CD8-positive, alpha-beta memory T cell (primary cell): ENCODE results near the gene MVK. TPM values are rescaled to one million over a fixed set of nuclear protein-coding genes. Genes with fewer than 3 reads are reported as not detected.
A peak's percentile ranks its signal among the peaks of the same experiment; 100 is the strongest.

ENCODE experiments used
- CTCF ChIA-PET: fragments of 350-600 bp; sonication (Branson Sonifier 250); formaldehyde crosslinking; loops from one replicate; lab custom pipeline; 2021; ENCODE audit warnings: antibody characterized with exemption; lab: Charles Lee
- POLR2A ChIA-PET: fragments of 350-600 bp; sonication (Branson Sonifier 250); formaldehyde crosslinking; loops from one replicate; lab custom pipeline; 2021; ENCODE audit warnings: antibody characterized with exemption; lab: Charles Lee
- DNase-seq, 5 donors: peaks; one replicate each; pipeline versions ENCODE4 v3.0.0 to v3.0.0-alpha.2; 2020 to 2022; ENCODE audit warnings: mixed read lengths in 1 of 5
- H3K27ac ChIP-seq: one replicate; pipeline ENCODE4 v1.7.0; 2013; ENCODE audit warnings: low read depth, mild to moderate bottlenecking, low read length, moderate library complexity
- H3K27me3 ChIP-seq: 2 replicates; pipeline ENCODE4 v1.7.0; 2013; ENCODE audit warnings: low read length, mild to moderate bottlenecking; ENCODE audit not compliant: insufficient read depth, poor library complexity, severe bottlenecking
- H3K36me3 ChIP-seq: 2 replicates; pipeline ENCODE4 v1.7.0; 2013; ENCODE audit warnings: mild to moderate bottlenecking, low read length, moderate library complexity; ENCODE audit not compliant: insufficient read depth
- H3K4me1 ChIP-seq: 2 replicates; pipeline ENCODE4 v1.7.0; 2013; ENCODE audit warnings: mild to moderate bottlenecking, low read length, moderate library complexity; ENCODE audit not compliant: insufficient read depth
- H3K4me3 ChIP-seq: 2 replicates; pipeline ENCODE4 v1.7.0; 2013; ENCODE audit warnings: mild to moderate bottlenecking, low read length
- H3K9me3 ChIP-seq: 2 replicates; pipeline ENCODE4 v1.7.0; 2013; ENCODE audit warnings: mild to moderate bottlenecking, low read length
- H3K27ac Mint-ChIP-seq, 8 donors: one replicate each; pipeline ENCODE4 v1.8.0; 2020 to 2021; ENCODE audit warnings: mixed read lengths in 8 of 8, mild to moderate bottlenecking in 6 of 8, inconsistent platforms in 3 of 8, moderate library complexity in 3 of 8
- H3K27me3 Mint-ChIP-seq, 2 donors: one replicate each; pipeline ENCODE4 v1.8.0; 2020 to 2021; ENCODE audit warnings: mixed read lengths in 2 of 2, mild to moderate bottlenecking in 1 of 2, moderate library complexity in 1 of 2
- H3K36me3 Mint-ChIP-seq, 3 donors: one replicate each; pipeline ENCODE4 v1.8.0; 2020 to 2021; ENCODE audit warnings: mixed read lengths in 3 of 3, inconsistent platforms in 1 of 3, mild to moderate bottlenecking in 1 of 3
- H3K4me1 Mint-ChIP-seq, 3 donors: one replicate each; pipeline ENCODE4 v1.8.0; 2020 to 2021; ENCODE audit warnings: mixed read lengths in 3 of 3, inconsistent platforms in 1 of 3, mild to moderate bottlenecking in 1 of 3
- H3K4me3 Mint-ChIP-seq, 7 donors: one replicate each; pipeline ENCODE4 v1.8.0; 2020 to 2021; ENCODE audit warnings: mixed read lengths in 7 of 7, mild to moderate bottlenecking in 6 of 7, moderate library complexity in 4 of 7, inconsistent platforms in 2 of 7
- H3K9me3 Mint-ChIP-seq, 5 donors: one replicate each; pipeline ENCODE4 v1.8.0; 2020 to 2022; ENCODE audit warnings: mixed read lengths in 5 of 5, mild to moderate bottlenecking in 3 of 5, moderate library complexity in 2 of 5, inconsistent platforms in 1 of 5
- polyA plus RNA-seq: library from polyadenylated mRNA; unstranded; fragments of 300-500 nt; fragmentation: Illumina TruSeq; gene quantifications from one replicate; pipeline ENCODE4 v1.2.3, GENCODE V29; 2021
- total RNA-seq, 2 experiments: library from RNA; stranded (reverse); gene quantifications; one replicate each; pipeline ENCODE4 v1.2.3, GENCODE V29; 2021

The MVK gene
- total and polyA plus RNA-seq, 3 experiments from 2014 or later: 2.6 to 15.8 (median 14.2) TPM

- Histone ChIP-seq H3K36me3 (peaks cover 11% of the 10 kb centered on the region), H3K4me1 (no peaks in the 10 kb centered on the region), H3K9me3 (no peaks in the 10 kb centered on the region), H3K4me3 (no peak overlapping the region), H3K27ac (no peak overlapping the region), H3K27me3 (no peaks in the 10 kb centered on the region)
- H3K4me1 Mint-ChIP-seq: no peaks in the 10 kb centered on the region
- no peaks in the 10 kb centered on the region for H3K27me3 Mint-ChIP-seq
- peaks cover 0 to 71% (median 7%) of the 10 kb centered on the region in 3 donors for H3K36me3 Mint-ChIP-seq
- H3K4me3 Mint-ChIP-seq: no peak overlapping the region
- H3K9me3 Mint-ChIP-seq: no peaks in the 10 kb centered on the region
- H3K27ac Mint-ChIP-seq: no peak overlapping the region
- POLR2A ChIA-PET: no interaction called here
- DNase-seq: no peak
- CTCF ChIA-PET: no interaction called here
Measured at GRCh38 chr12:109580684-109581333, 7.2 kb downstream of the MVK start.

- Histone ChIP-seq H3K27me3 (no peaks in the 10 kb centered on the region), H3K36me3 (peaks cover 11% of the 10 kb centered on the region), H3K4me3 (no peak overlapping the region), H3K27ac (no peak overlapping the region), H3K4me1 (no peaks in the 10 kb centered on the region), H3K9me3 (no peaks in the 10 kb centered on the region)
- Mint-ChIP-seq H3K4me1 (no peaks in the 10 kb centered on the region), H3K36me3 (peaks cover 0 to 74% (median 5%) of the 10 kb centered on the region in 3 donors), H3K27ac (no peak overlapping the region), H3K4me3 (no peak overlapping the region), H3K27me3 (no peaks in the 10 kb centered on the region), H3K9me3 (no peaks in the 10 kb centered on the region)
- ChIA-PET CTCF (no interaction called here), POLR2A (no interaction called here)
- no peak for DNase-seq
Measured at GRCh38 chr12:109581334-109581691, 7.7 kb downstream of the MVK start.

DNA sequence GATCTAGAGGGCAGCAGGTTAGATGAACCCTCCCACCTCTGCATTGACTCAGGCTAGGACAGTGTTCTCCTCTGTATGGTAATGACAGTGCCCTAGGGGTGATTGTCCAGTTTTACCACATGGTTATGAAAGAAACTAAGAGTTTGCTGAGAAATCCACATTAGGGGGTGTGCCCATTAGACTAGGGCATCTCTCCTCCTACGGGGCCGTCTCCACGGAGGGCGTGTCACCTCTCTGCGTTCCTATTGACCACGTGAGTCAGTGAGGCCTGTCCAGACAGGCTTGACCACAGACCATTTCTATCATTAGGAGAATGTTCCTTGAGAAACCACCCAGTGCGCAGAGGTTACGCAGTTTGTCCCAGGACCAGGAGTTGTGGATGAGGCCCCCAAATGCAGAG lies 8.3 kb downstream of the MVK start:
- Mint-ChIP-seq H3K4me1 (no peaks in the 10 kb centered on the region), H3K27me3 (no peaks in the 10 kb centered on the region), H3K9me3 (no peaks in the 10 kb centered on the region), H3K27ac (no peak overlapping the region), H3K36me3 (peaks cover 0 to 78% (median 5%) of the 10 kb centered on the region in 3 donors), H3K4me3 (no peak overlapping the region)
- no peak overlapping the region for H3K27ac ChIP-seq
- H3K4me3 ChIP-seq: no peak overlapping the region
- H3K4me1 ChIP-seq: no peaks in the 10 kb centered on the region
- H3K36me3 ChIP-seq: peaks cover 11% of the 10 kb centered on the region
- ChIA-PET POLR2A (no interaction called here), CTCF (no interaction called here)
- H3K9me3 ChIP-seq: no peaks in the 10 kb centered on the region
- no peaks in the 10 kb centered on the region for H3K27me3 ChIP-seq
- DNase-seq: no peak

DNA sequence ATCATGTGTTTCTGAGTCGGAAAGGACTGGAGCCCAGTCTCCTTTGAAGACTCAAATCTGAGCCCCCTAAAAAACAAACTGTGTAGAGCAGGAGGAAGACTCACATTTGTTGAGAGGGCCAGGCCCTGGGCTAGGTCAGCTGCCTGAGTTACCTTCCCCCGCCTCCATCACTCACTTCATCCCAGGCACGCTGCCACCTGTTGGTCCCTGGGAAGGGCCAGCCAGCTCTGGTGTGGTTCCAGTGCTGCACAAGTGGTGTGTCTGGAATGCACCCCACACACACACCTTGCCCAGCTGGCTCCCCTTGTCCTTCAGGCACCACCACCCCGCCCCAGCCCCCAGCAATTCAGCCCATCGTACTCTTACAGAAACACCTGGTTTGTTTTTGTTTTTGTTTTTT lies 9.0 kb downstream of the MVK start:
- Mint-ChIP-seq H3K27ac (no peak overlapping the region), H3K36me3 (peaks cover 0 to 78% (median 5%) of the 10 kb centered on the region in 3 donors), H3K27me3 (no peaks in the 10 kb centered on the region), H3K9me3 (no peaks in the 10 kb centered on the region), H3K4me1 (no peaks in the 10 kb centered on the region), H3K4me3 (no peak overlapping the region)
- Histone ChIP-seq H3K27ac (no peak overlapping the region), H3K4me1 (no peaks in the 10 kb centered on the region), H3K9me3 (no peaks in the 10 kb centered on the region), H3K27me3 (no peaks in the 10 kb centered on the region), H3K4me3 (no peak overlapping the region), H3K36me3 (peaks cover 11% of the 10 kb centered on the region)
- DNase-seq: no peak
- ChIA-PET POLR2A (no interaction called here), CTCF (no interaction called here)

- no peaks in the 10 kb centered on the region for H3K9me3 ChIP-seq
- ChIA-PET POLR2A (no interaction called here), CTCF (no interaction called here)
- Mint-ChIP-seq H3K36me3 (peaks cover 0 to 78% (median 10%) of the 10 kb centered on the region in 3 donors), H3K4me1 (no peaks in the 10 kb centered on the region), H3K4me3 (no peak overlapping the region), H3K27ac (peak overlapping the region in 1 of 8 donors; percentile 50), H3K9me3 (no peaks in the 10 kb centered on the region), H3K27me3 (no peaks in the 10 kb centered on the region)
- no peaks in the 10 kb centered on the region for H3K27me3 ChIP-seq
- no peak overlapping the region for H3K27ac ChIP-seq
- no peak overlapping the region for H3K4me3 ChIP-seq
- peaks cover under 1% of the 10 kb centered on the region for H3K36me3 ChIP-seq
- H3K4me1 ChIP-seq: no peaks in the 10 kb centered on the region
- DNase-seq: no peak
Measured at GRCh38 chr12:109583733-109584132, 10.1 kb downstream of the MVK start.

DNA sequence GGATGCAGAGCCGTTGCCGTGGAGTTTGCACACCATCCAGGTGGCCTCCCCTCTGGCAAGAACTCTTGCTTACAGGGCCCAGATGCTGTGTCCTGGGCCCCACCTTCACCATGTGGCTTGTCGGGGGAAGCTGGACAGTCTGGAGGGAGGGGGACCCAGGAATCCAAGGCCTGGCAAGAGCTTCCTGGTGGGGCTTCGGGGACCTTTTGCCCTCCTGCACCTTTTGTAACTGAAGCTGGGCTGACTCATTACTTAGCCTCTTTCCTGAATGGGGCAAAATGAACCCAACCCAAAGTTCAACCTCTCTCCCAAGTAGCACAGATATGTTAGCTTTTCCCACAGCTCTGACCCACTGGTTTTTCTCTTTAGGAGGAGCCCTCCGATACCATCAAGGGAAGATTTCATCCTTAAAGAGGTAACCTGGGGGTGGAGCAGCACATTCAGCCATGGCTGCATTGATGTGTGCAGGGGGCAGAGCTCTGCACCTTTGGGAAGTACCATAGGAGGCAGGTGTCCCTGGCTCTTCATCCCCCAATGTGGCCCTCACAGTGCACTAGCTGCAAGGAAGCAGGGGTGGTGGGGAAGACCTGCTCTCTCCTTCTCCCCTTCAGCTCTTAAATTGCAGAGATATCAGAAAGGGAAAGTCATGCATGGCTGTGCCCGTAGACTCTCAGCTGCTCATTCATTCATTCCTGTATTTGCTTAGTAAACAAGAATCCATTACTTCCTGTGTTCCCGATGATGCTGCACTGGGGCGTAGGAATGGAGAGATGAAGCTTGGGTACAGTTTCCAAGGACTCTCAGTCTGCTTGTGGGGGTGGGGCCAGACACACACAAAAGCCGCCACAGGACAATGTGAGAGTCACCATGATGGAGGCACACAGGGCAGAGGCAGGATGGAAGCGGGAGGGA lies 13.0 kb downstream of the MVK start:
- ChIA-PET CTCF (interaction anchor here (1.2 to 2.2 kb wide), 2 partner anchors 12 to 188 kb away, joined by 3 to 18 read pairs; no protein-coding TSS in a partner anchor), POLR2A (interaction anchor here (0.6 kb wide), 1 partner anchor 34 kb away, joined by 3 read pairs; no protein-coding TSS in a partner anchor)
- no peak overlapping the region for H3K27ac Mint-ChIP-seq
- H3K27ac ChIP-seq: no peak overlapping the region
- no peak overlapping the region for H3K4me3 ChIP-seq
- peaks cover 0 to 66% (median 12%) of the 10 kb centered on the region in 3 donors for H3K36me3 Mint-ChIP-seq
- no peaks in the 10 kb centered on the region for H3K4me1 Mint-ChIP-seq
- no peaks in the 10 kb centered on the region for H3K9me3 Mint-ChIP-seq
- no peaks in the 10 kb centered on the region for H3K9me3 ChIP-seq
- no peaks in the 10 kb centered on the region for H3K27me3 ChIP-seq
- H3K36me3 ChIP-seq: no peaks in the 10 kb centered on the region
- H3K4me3 Mint-ChIP-seq: no peak overlapping the region
- no peak for DNase-seq
- no peaks in the 10 kb centered on the region for H3K4me1 ChIP-seq
- no peaks in the 10 kb centered on the region for H3K27me3 Mint-ChIP-seq

- ChIA-PET CTCF (interaction anchor here (0.6 kb wide), 1 partner anchor 9 kb away, joined by 3 read pairs; no protein-coding TSS in a partner anchor), POLR2A (no interaction called here)
- Histone ChIP-seq H3K27me3 (no peaks in the 10 kb centered on the region), H3K4me1 (no peaks in the 10 kb centered on the region), H3K27ac (no peak overlapping the region), H3K4me3 (no peak overlapping the region), H3K9me3 (no peaks in the 10 kb centered on the region), H3K36me3 (no peaks in the 10 kb centered on the region)
- Mint-ChIP-seq H3K4me3 (no peak overlapping the region), H3K27me3 (no peaks in the 10 kb centered on the region), H3K36me3 (peaks cover 0 to 62% (median 9%) of the 10 kb centered on the region in 3 donors), H3K4me1 (no peaks in the 10 kb centered on the region), H3K27ac (no peak overlapping the region), H3K9me3 (no peaks in the 10 kb centered on the region)
- no peak for DNase-seq
Measured at GRCh38 chr12:109587921-109588320, 14.3 kb downstream of the MVK start.
